Neural cell (in vitro differentiated cells): Measurements from ENCODE around the gene DDX18. TPM values are rescaled to one million over a fixed set of nuclear protein-coding genes. Genes with fewer than 3 reads are reported as not detected.

Source experiments
- H2AFZ ChIP-seq: fragments of 200-600, 300-800 bp; sonication (generic), shearing (Covaris generic); 2 replicates; pipeline ENCODE4 v1.6.0; 2014; ENCODE audit warnings: low read depth, mild to moderate bottlenecking, antibody characterized with exemption, low read length, moderate library complexity
- H3F3A ChIP-seq: fragments of 200-600 bp; shearing (Covaris generic); 2 replicates; pipeline ENCODE4 v1.6.1; 2016; ENCODE audit warnings: mild to moderate bottlenecking, moderate library complexity, mixed read lengths, antibody characterized with exemption, low read length; ENCODE audit not compliant: insufficient read depth, poor library complexity, severe bottlenecking
- H3K27ac ChIP-seq: fragments of 200-600, 300-800 bp; sonication (generic), shearing (Covaris generic); 2 replicates; pipeline ENCODE4 v1.5.1; 2014; ENCODE audit warnings: mild to moderate bottlenecking, low read length, moderate library complexity
- H3K27me3 ChIP-seq: fragments of 300-800, 200-600 bp; sonication (generic), shearing (Covaris generic); 2 replicates; pipeline ENCODE4 v1.6.0; 2014; ENCODE audit warnings: mild to moderate bottlenecking, low read depth, low read length, moderate library complexity; ENCODE audit not compliant: insufficient read depth
- H3K36me3 ChIP-seq: fragments of 300-800, 200-600 bp; sonication (generic), shearing (Covaris generic); 2 replicates; pipeline ENCODE4 v1.5.1; 2014; ENCODE audit warnings: mild to moderate bottlenecking, antibody characterized with exemption, low read length, moderate library complexity; ENCODE audit not compliant: insufficient read depth
- H3K4me2 ChIP-seq: fragments of 300-800, 200-600 bp; sonication (generic), shearing (Covaris generic); 2 replicates; pipeline ENCODE4 v1.6.0; 2014; ENCODE audit warnings: mild to moderate bottlenecking, low read length
- H3K4me3 ChIP-seq: fragments of 300-800, 200-600 bp; sonication (generic), shearing (Covaris generic); 2 replicates; pipeline ENCODE4 v1.5.1; 2014; ENCODE audit warnings: mild to moderate bottlenecking, low read length, moderate library complexity
- H3K79me2 ChIP-seq: fragments of 200-600 bp; shearing (Covaris generic); replicated peaks from 2 replicates; pipeline ENCODE4 v1.6.0; 2014; ENCODE audit warnings: mild to moderate bottlenecking, low read length, moderate library complexity; ENCODE audit not compliant: insufficient read depth
- H3K9ac ChIP-seq: fragments of 300-800, 200-600 bp; sonication (generic), shearing (Covaris generic); 2 replicates; pipeline ENCODE4 v1.6.1; 2016; ENCODE audit warnings: mild to moderate bottlenecking, low read length, mixed read lengths
- H3K9me2 ChIP-seq: fragments of 200-600 bp; shearing (Covaris generic); 2 replicates; pipeline ENCODE4 v1.6.1; 2016; ENCODE audit warnings: mild to moderate bottlenecking, low read length, mixed read lengths; ENCODE audit not compliant: insufficient read depth
- H3K9me3 ChIP-seq: fragments of 200-600, 300-800 bp; sonication (generic), shearing (Covaris generic); 2 replicates; pipeline ENCODE4 v1.6.1; 2016; ENCODE audit warnings: mild to moderate bottlenecking, mixed run types, low read length, moderate library complexity, mixed read lengths
- H4K20me1 ChIP-seq: fragments of 200-600 bp; shearing (Covaris generic); 2 replicates; pipeline ENCODE4 v1.6.1; 2016; ENCODE audit warnings: mild to moderate bottlenecking, mixed run types; ENCODE audit not compliant: insufficient read depth
- EP300 ChIP-seq: fragments of 450-650 bp; conservative IDR thresholded peaks from 2 replicates; pipeline ENCODE4 v1.6.1; 2014; ENCODE audit warnings: antibody characterized with exemption, mild to moderate bottlenecking, moderate library complexity; ENCODE audit not compliant: poor library complexity, severe bottlenecking
- EZH2 ChIP-seq: fragments of 200-600, 300-800 bp; shearing (Covaris generic), sonication (generic); IDR thresholded peaks from 2 replicates; pipeline ENCODE4 v1.6.1; 2014; ENCODE audit warnings: antibody characterized with exemption, low read length, borderline replicate concordance, mild to moderate bottlenecking; ENCODE audit not compliant: insufficient read depth, poor library complexity, severe bottlenecking
- MXI1 ChIP-seq: fragments of 450-650 bp; conservative IDR thresholded peaks from 2 replicates; pipeline ENCODE4 v1.6.1; 2014; ENCODE audit warnings: antibody characterized with exemption, mild to moderate bottlenecking; ENCODE audit not compliant: poor library complexity, severe bottlenecking
- POLR2AphosphoS5 ChIP-seq: IDR thresholded peaks from 2 replicates; pipeline ENCODE4 v1.6.1; 2012
- RAD21 ChIP-seq: fragments of 450-650 bp; conservative IDR thresholded peaks from 2 replicates; pipeline ENCODE4 v1.6.1; 2014; ENCODE audit warnings: antibody characterized with exemption, mild to moderate bottlenecking, moderate library complexity
- REST ChIP-seq: IDR thresholded peaks from 2 replicates; pipeline ENCODE4 v1.6.1; 2012; ENCODE audit warnings: borderline replicate concordance
- SMC3 ChIP-seq: fragments of 450-650 bp; conservative IDR thresholded peaks from 2 replicates; pipeline ENCODE4 v1.6.1; 2014; ENCODE audit warnings: antibody characterized with exemption, mild to moderate bottlenecking, moderate library complexity; ENCODE audit not compliant: poor library complexity
- TAF1 ChIP-seq: IDR thresholded peaks from 2 replicates; pipeline ENCODE4 v1.6.1; 2012; ENCODE audit warnings: low read depth
- polyA plus RNA-seq: library from polyadenylated mRNA; depleted of rRNA; stranded (reverse); fragments of >200 nt; gene quantifications from 2 replicates; pipeline ENCODE4 v1.2.3, GENCODE V29; 2014
- TF ChIP-seq, protein P1 (sequence below): fragments of 450-650 bp; IDR thresholded peaks from 2 replicates; pipeline ENCODE4 v1.5.1; 2014; ENCODE audit warnings: antibody characterized with exemption, mild to moderate bottlenecking, moderate library complexity; ENCODE audit not compliant: poor library complexity, severe bottlenecking

DDX18 gene
- polyA plus RNA-seq, 1 donor from 2014 or later = 85.3 TPM

DNA sequence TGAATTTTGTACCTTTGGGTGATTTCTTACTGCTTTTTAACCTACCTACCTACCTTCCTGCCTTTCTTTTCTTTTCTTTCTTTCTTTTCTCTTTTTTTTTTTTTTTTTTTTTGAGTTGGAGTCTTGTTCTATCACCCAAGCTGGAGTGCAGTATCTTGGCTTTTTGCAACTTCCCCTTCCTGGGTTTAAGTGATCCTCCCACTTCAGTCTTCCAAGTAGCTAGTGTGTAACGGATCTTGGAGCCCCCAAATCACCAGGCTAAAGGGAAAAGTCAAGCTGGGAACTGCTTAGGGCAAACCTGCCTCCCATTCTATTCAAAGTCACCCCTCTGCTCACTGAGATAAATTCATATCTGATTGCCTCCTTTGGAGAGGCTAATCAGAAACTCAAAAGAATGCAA is 61.3 kb downstream of the DDX18 start:
- H3K79me2 ChIP-seq = no peaks in the 10 kb centered on the region
- H3K36me3 ChIP-seq = no peaks in the 10 kb centered on the region
- H3K4me2 ChIP-seq = no peak overlapping the region
- H3K9me2 ChIP-seq = no peaks in the 10 kb centered on the region
- no peaks in the 10 kb centered on the region for H4K20me1 ChIP-seq
- H3K9ac ChIP-seq = no peak overlapping the region
- no peaks in the 10 kb centered on the region for H3K9me3 ChIP-seq
- no peak overlapping the region for H3K27ac ChIP-seq
- no peak overlapping the region for H2AFZ ChIP-seq
- no peak overlapping the region for H3K4me3 ChIP-seq
- no peaks in the 10 kb centered on the region for H3F3A ChIP-seq
- TF ChIP-seq MXI1 = no peak
- TF ChIP-seq RAD21 = no peak
- no peak for TF ChIP-seq TAF1
- no peak for TF ChIP-seq EP300
- TF ChIP-seq REST = no peak
- TF ChIP-seq, protein P1, sequence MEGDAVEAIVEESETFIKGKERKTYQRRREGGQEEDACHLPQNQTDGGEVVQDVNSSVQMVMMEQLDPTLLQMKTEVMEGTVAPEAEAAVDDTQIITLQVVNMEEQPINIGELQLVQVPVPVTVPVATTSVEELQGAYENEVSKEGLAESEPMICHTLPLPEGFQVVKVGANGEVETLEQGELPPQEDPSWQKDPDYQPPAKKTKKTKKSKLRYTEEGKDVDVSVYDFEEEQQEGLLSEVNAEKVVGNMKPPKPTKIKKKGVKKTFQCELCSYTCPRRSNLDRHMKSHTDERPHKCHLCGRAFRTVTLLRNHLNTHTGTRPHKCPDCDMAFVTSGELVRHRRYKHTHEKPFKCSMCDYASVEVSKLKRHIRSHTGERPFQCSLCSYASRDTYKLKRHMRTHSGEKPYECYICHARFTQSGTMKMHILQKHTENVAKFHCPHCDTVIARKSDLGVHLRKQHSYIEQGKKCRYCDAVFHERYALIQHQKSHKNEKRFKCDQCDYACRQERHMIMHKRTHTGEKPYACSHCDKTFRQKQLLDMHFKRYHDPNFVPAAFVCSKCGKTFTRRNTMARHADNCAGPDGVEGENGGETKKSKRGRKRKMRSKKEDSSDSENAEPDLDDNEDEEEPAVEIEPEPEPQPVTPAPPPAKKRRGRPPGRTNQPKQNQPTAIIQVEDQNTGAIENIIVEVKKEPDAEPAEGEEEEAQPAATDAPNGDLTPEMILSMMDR = no peak
- TF ChIP-seq SMC3 = no peak
- no peak for TF ChIP-seq POLR2AphosphoS5
- TF ChIP-seq EZH2 = no peak
- H3K27me3 ChIP-seq = no peaks in the 10 kb centered on the region

DNA sequence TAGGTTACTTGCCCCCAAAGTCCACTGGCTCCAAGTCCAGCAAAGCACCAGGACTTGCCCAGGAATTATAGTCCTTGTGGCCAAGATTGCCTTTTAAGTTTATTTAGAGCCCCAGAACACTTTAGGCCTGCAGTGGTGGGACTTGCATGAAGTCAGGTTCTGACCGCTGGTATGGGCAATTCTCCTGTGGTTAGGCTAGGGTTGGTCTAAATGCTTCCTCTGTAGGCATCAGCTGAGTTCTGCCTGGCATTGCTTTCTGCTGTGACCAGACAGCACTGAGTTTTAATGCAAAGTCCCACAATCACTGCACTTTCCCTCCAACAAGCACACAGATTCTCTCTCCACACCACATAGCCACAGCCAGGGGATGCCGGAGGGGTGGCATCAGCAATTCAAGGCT is 64.5 kb downstream of the DDX18 start:
- Histone ChIP-seq H3K4me2 (no peak overlapping the region), H3K4me3 (no peak overlapping the region), H3K9me2 (no peaks in the 10 kb centered on the region), H3K9me3 (no peaks in the 10 kb centered on the region), H3K79me2 (no peaks in the 10 kb centered on the region), H4K20me1 (no peaks in the 10 kb centered on the region), H3K27me3 (no peaks in the 10 kb centered on the region), H3K9ac (no peak overlapping the region), H3F3A (no peaks in the 10 kb centered on the region), H2AFZ (no peak overlapping the region), H3K27ac (no peak overlapping the region), H3K36me3 (no peaks in the 10 kb centered on the region)
- TF ChIP-seq EP300 (no peak), MXI1 (no peak), SMC3 (no peak), POLR2AphosphoS5 (no peak), REST (no peak), RAD21 (no peak), TAF1 (no peak), EZH2 (no peak)
- TF ChIP-seq, protein P1 = no peak
